ENCODE results near the gene SH3BGRL.

Gene SH3BGRL

GRCh38 chrX:81201671-81202455 is at the start of gene SH3BGRL, which contains the start of gene HMGN5:
Gene SH3BGRL (plus strand): TSS chrX:81202102. CDS start chrX:81202201, 99 bp downstream.
Gene HMGN5 (minus strand): TSS chrX:81201913. CDS start chrX:81121549, 80,364 bp downstream.
- peak; percentile 76 for DNase-seq

DNA sequence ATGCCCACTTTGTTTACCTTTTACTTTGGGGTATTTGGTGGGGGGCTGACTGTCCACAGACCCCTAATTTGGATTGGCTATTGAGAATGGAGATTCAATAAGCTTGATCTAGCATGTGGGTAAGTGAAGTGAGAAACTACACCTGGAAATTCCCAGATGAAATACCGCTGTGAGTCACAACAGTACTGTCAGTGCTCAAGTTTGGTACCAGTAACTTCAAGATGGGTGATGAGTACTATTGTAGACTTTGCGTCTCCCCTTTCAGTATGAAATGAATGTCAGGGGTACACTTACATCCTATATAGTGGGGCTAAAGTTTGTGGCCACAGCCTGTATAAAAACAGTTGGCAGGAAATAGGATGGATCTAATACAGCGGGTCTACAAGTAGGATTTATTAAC is 33.5 kb upstream of the SH3BGRL start:
- DNase-seq, result no peak

GRCh38 chrX:81174286-81174685 is 27.6 kb upstream of the SH3BGRL start:
- DNase-seq, result peak; percentile 5

DNA sequence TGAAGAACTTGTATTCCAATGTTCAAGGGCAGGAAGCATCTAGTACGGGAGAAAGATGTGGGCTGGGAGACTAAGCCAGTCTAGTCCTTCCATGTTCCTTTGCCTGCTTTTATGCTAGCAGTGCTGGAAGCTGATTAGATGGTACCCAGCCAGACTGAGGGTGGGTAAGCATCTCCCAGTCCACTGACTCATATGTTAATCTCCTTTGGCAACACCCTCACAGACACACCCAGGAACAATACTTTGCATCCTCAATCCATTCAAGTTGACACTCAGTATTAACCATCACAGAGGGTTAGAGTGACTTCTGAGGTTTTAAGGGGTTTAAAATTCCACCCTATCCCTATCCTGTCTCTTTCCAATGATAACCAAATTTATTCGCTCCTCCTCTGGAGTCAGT is 6.6 kb upstream of the SH3BGRL start:
- no peak for DNase-seq

- peak; percentile 2 for DNase-seq
These were observed 6.2 kb upstream of the SH3BGRL start for GRCh38 chrX:81195712-81196111.

- no peak for DNase-seq
These were observed 831 bp upstream of the SH3BGRL start for GRCh38 chrX:81201071-81201470.

GRCh38 chrX:81202456-81202819 is 536 bp downstream of the SH3BGRL start:
- DNase-seq, result no peak

DNA sequence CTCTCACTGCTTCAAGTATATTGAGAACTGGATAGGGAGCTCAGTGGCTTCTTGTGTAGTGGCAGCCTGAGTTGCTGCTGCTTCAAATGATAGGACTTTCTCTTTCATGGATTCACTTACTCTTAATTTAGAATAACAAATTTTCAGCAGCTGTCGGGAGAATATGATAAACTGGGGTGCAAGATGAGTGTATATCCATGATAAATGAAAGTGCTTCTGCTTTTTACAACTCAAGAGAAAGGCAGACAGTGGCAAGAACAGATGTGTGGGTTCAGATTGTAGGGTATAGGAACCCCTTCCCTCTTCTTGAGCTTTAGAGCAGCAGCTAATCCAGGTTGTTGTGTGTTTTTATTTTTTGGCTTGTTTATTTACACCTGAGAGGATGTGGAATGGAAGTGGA is 1.0 kb downstream of the SH3BGRL start:
- no peak for DNase-seq

DNA sequence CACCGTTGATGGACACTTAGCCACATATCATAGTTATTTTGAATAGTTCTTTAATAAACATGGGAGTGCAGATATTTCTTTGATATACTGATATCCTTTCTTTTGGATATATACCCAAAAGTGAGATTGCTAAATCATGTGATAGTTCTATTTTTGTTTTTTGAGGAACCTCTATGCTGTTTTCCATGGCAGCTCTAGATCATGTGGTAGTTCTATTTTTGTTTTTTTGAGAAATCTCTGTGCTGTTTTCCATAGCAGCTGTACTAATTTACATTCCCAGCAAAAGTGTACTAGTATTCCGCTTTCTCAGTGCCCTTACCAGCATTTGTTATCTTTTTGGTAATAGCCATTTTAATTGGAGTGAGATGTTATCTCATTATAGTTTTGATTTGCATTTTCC is 3.6 kb downstream of the SH3BGRL start:
- no peak for DNase-seq

DNA sequence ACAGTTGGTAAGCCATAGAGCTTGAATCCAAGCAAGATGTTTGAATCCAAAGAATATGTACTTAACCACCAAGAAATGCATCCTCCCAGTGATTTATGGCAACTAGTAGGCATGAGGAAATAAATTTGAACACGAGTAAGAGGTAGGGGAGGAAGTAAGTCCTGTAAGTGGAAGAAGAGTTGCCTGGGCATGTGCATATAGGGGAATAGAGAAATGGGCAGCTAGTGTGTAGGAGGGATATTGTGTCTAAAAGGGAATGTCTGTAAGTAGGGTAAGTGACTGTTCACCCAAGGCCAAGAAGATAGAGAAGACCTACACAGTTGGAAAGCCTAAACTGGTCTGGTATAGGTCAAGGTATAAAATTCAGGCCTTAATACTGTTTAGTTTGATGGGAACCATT is 4.6 kb downstream of the SH3BGRL start:
- DNase-seq, result no peak

- no peak for DNase-seq
These were observed 7.0 kb downstream of the SH3BGRL start for GRCh38 chrX:81208916-81209315.

DNA sequence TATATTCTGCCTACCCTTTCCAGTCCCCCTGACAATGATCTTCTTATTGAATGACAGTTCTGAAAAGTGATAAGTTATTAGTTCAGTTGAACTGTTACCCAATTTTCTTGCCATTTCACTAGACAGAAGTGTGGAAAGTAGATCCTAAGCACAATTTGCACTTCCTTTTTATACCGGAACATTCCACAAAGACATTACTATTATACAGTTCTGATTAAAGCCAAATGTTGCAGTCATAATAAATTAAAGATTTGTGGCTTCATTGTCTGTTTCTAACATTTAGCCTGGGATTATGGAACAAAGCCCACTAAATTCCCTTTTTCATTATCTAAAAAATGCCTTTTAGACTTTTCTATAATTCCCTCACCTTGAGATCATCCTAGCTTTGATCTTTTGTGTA is 13.8 kb downstream of the SH3BGRL start:
- no peak for DNase-seq

- no peak for DNase-seq
These were observed 27.3 kb downstream of the SH3BGRL start for GRCh38 chrX:81229229-81229628.

- DNase-seq, result no peak
These were observed 28.0 kb downstream of the SH3BGRL start for GRCh38 chrX:81229901-81230300.

- DNase-seq, result no peak
These were observed 29.6 kb downstream of the SH3BGRL start for GRCh38 chrX:81231476-81231875.

DNA sequence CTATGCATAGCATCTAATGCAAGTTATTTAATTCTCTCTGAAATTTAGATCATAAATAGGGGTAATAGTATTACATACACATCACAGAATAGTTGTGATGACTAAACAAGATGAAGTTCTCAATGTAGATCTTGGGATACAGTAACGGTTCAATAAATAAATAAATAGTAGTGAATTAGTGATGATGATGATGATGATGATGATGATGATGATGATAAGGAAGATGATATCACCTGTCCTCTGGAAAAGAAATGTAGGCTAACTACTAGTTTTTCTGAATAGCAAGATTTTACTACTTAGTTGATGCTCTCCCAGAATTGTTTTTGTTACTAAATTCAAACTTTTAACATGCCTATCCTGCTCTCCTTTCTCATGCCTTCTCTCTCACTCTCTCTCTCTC is 30.3 kb downstream of the SH3BGRL start:
- no peak for DNase-seq

DNA sequence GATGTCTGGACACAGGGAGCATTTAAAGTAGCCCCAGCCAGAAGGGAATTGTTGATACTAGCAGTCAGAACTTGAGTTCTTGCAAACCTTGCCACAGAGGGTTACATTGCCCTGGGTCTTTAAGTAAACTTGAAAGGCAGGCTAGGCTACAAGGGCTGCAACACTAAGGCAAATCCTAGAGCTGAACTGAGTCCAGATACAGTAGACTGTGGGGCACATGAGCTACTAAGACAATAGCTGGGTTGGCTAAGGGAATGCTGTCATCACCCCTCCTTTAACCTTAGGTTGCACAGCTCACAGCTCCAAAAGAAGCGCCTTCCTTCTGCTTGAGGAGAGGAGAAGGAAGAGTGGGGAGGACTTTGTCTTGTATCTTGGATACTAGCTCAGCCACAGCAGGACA is 35.6 kb downstream of the SH3BGRL start:
- no peak for DNase-seq

DNA sequence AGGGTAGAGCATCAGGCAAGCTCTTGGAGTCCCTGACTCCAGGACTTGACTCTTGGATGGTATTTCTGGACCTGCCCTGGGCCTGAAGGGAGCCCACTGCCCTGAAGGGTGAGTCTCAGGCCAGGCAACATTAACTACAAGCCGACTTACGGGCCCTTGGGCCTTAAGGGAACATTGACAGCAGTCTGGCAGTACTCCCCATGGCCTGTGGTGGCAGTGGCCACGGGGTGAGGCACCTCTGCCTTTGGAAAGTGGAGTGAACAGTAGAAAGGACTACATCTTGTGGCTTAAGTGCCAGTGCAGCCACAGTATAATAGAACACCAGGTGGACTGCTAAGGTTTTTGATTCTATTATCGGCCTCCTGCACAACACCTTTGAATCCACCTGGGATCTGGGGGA is 36.3 kb downstream of the SH3BGRL start:
- no peak for DNase-seq

DNA sequence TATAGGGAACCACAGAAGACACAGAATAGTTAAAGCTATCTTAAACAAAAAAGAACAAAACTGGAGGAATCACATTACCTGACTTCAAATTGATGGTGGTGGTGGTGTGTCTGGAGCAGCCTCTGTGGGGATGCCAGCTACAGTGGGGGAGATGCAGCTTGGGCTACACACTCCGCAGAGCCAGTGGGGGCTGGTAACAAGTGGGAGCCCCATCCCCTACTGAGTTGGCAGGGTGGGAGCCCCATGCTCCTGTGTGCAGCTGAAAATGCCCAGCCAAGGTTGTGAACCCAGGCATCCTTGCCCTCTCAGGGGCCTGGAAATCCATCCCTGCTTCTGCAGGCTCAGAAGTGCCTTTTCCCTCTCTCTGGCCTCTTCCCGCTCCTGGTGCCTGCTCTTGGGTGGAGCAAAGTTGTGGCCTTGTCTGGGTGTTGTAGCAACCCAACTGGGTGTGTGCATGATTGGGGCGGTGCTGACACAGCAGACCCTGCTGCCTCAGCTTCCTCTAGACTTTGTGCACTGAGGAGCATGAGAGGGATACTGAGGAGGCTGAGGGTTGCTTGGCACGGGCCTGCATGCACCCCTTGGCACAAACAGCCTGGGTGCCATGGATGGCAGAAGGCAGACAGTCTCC is 38.9 kb downstream of the SH3BGRL start:
- no peak for DNase-seq

- DNase-seq, result no peak
These were observed 39.9 kb downstream of the SH3BGRL start for GRCh38 chrX:81241753-81242152.

DNA sequence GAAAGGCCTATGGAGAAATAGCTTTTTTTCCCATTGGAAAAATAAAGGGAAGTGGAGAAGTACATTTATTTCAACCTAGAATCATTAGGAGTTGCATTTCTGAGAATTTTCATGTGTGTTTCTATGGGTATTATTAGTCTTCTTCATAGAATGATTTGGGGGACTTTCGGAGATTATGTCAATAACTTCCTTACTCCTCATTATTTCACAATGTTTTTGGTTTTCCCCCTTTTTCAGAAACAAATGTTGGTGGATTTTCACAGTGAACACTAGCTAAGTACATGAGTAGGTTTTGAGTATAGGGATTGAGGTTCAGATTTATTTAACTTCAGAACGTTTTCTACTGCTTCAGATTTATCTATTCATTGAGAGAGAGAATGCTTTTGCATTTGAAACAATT is 54.0 kb downstream of the SH3BGRL start:
- no peak for DNase-seq

GRCh38 chrX:81257817-81258216 is 55.9 kb downstream of the SH3BGRL start:
- no peak for DNase-seq

DNA sequence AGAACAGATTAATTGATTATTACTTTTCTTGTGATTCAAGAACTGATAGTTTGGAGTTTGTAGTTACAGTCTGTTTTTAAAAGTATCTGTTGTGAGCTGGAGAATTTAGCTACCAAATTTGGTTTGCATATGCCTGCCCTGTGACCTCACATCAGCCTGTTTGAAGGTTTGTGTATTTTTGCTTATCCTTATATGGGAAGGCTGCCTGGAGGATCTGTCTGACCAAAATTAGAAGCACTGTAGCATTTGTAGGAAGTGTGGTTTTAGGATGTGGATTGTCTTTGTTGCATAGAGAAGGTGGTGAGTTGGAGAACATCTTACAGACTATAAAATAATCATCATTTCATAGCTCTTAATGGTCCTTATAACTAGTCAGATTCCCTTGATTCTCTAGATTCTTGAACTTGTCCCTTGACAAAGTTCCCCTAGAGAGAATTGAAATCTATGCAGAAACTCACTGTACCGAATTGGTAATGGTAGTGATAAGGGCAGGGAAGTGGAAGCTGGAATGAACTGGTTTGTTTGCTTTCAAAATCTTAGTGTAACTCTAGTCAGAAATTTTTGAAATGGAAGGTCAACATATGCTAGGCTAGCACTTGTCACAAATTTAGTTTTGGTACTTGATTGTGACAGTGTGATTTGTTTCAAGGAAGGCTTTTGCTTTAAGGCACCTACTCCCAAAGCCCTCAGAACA is 57.3 kb downstream of the SH3BGRL start:
- DNase-seq, result no peak
